ENCODE measurements around the gene TSFM.

Gene TSFM

GRCh38 chr12:57842342-57843294, 60.0 kb downstream of the TSFM start (continued):
- TF ChIP-seq ZNF830 (tag by site-specific recombination; IDR thresholded peaks at IDR 0.05; ENCODE audit: low read depth), result no peak
- no peak for TF ChIP-seq HOXD13 (CRISPR knock-in tag; IDR thresholded peaks at IDR 0.05; ENCODE audit: borderline replicate concordance)
- peak; percentile 14; the same call in 1 of the 2 replicates for TF ChIP-seq SP2 (tag by site-specific recombination; IDR thresholded peaks at IDR 0.05)
- TF ChIP-seq ZNF600 (tag by site-specific recombination; IDR thresholded peaks at IDR 0.05), result peak; percentile 56; the same call in 1 of the 2 replicates
- TF ChIP-seq SP3 (tag by site-specific recombination; IDR thresholded peaks at IDR 0.05), result peak; percentile 23; the same call in 1 of the 2 replicates

GRCh38 chr12:57844709-57845477, 62.3 kb downstream of the TSFM start:
- POLR2A ChIA-PET, result interaction anchor here (0.6 to 5.2 kb wide), 9 partner anchors 8 to 1095 kb away, joined by 4 to 61 read pairs (median 7); partner anchors contain the start of gene ATP23
- Histone ChIP-seq H3K27ac (ENCODE audit: extremely low read depth, low read depth, low read length) (peak overlapping the region; percentile 95), H3K36me3 (ENCODE audit: control insufficient read depth in 2 of 2, insufficient read depth in 1 of 2, low read length in 2 of 2) (no peaks in the 10 kb centered on the region), H3K4me1 (ENCODE audit: control insufficient read depth, insufficient read depth, low read length) (peaks cover 30% of the 10 kb centered on the region), H3K9me3 (ENCODE audit: control insufficient read depth, insufficient read depth, low read depth, low read length) (no peaks in the 10 kb centered on the region), H3K4me3 (ENCODE audit: low read depth, low read length) (peak overlapping the region; percentile 96)
- CTCF ChIA-PET, result interaction anchor here (0.7 to 4.7 kb wide), 10 partner anchors 12 to 63 kb away, joined by 3 to 31 read pairs (median 4); no protein-coding TSS in a partner anchor
- TF ChIP-seq ZFP37 (tag by site-specific recombination; IDR thresholded peaks at IDR 0.05) (no peak), ZNF776 (tag by site-specific recombination; IDR thresholded peaks at IDR 0.05; ENCODE audit: borderline replicate concordance) (no peak), PBX3 (CRISPR knock-in tag; IDR thresholded peaks at IDR 0.05) (no peak), SP2 (tag by site-specific recombination; IDR thresholded peaks at IDR 0.05) (peak; percentile 43), ZNF639 (tag by site-specific recombination; IDR thresholded peaks at IDR 0.05) (no peak), ZNF510 (tag by site-specific recombination; IDR thresholded peaks at IDR 0.05; ENCODE audit: insufficient replicate concordance) (no peak), GLIS1 (tag by site-specific recombination; IDR thresholded peaks at IDR 0.05) (no peak), ZNF280D (tag by site-specific recombination; IDR thresholded peaks at IDR 0.05) (no peak), KLF16 (tag by site-specific recombination; IDR thresholded peaks at IDR 0.05) (no peak), ZSCAN18 (tag by site-specific recombination; IDR thresholded peaks at IDR 0.05) (no peak), ZNF140 (tag by site-specific recombination; IDR thresholded peaks at IDR 0.05) (no peak), ZNF24 (tag by site-specific recombination; IDR thresholded peaks at IDR 0.05) (0 out of 2 replicates have a peak, but pooled peaks have one; percentile 27), BCL11A (tag by site-specific recombination; IDR thresholded peaks at IDR 0.05; ENCODE audit: low read depth) (no peak), SALL2 (tag by site-specific recombination; IDR thresholded peaks at IDR 0.05; ENCODE audit: borderline replicate concordance) (no peak), ZNF600 (tag by site-specific recombination; IDR thresholded peaks at IDR 0.05) (peak; percentile 38; the same call in 1 of the 2 replicates), ZNF292 (tag by site-specific recombination; IDR thresholded peaks at IDR 0.05; ENCODE audit: borderline replicate concordance, low read depth) (no peak), PRDM10 (tag by site-specific recombination; IDR thresholded peaks at IDR 0.05) (no peak), ZNF394 (tag by site-specific recombination; IDR thresholded peaks at IDR 0.05; ENCODE audit: borderline replicate concordance) (no peak), ZNF266 (tag by site-specific recombination; IDR thresholded peaks at IDR 0.05; ENCODE audit: low read depth) (no peak)

All from HEK293 (cell line).